HG03175 (cell line): ENCODE data around the gene INHA.

Source experiments
- ATAC-seq: cut with Tn5 transposase; IDR thresholded peaks from one replicate; pipeline ENCODE4 v1.9.1; 2021; ENCODE audit warnings: mild to moderate bottlenecking, moderate library complexity; ENCODE audit not compliant: unreplicated experiment

The INHA gene

GRCh38 chr2:219539926-219540678, 32.0 kb upstream of the INHA start:
- no peak for ATAC-seq

- no peak for ATAC-seq
These were observed 31.2 kb upstream of the INHA start for GRCh38 chr2:219540784-219541504.

- peak; percentile 46 for ATAC-seq
These were observed 30.4 kb upstream of the INHA start for GRCh38 chr2:219541611-219542180.

GRCh38 chr2:219542931-219543595, 29.0 kb upstream of the INHA start:
- ATAC-seq, result peak; percentile 41

DNA sequence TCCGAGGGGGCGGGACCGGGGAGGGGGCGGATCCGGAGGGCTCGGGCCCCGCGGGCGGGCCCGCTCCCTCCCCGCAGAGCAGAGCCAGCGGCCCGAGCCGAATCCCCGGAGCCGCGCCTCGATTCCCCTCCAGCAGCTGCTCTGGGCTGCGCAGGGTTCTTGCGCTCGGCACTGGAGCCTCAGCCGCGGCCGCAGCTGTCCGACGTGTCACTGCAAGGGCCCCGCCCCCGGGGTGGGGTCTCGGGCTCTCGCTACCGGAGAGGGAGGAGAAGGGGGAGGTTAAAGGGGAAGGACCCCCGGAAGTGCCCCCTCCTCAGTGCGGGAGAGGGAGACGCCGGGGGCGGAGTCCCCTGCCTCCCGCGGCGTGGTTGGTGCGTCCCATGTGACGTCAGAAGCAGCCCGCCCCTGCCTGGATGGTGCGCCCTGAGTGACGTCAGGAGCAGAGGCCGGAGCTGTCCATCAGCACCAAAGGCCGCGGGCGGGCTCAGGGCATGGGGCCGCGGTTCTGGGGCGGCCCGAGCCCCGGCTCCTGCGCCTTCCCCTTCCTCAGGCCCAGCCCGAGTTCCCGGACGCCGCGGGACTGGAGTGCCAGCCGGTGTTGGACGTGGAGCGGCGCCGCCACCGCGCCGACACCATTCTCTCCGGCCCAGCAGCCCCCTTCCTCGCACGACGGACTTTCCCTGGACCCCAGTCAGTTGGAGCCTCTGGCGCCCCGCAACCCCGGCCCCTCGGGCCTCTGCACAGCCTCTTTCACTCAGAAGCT, 28.3 kb upstream of the INHA start, which contains the start of the genes CHPF and TMEM198:
Gene CHPF (minus strand): TSS at position 214 of the 763 bp plus-strand sequence. CDS start 271 bp downstream, outside the sequence.
Gene TMEM198 (plus strand): TSS at position 433 of the 763 bp plus-strand sequence. CDS start 700 bp downstream, outside the sequence.
- peak; percentile 76 for ATAC-seq

GRCh38 chr2:219544567-219544966, 27.5 kb upstream of the INHA start:
- no peak for ATAC-seq

GRCh38 chr2:219545295-219545942, 26.7 kb upstream of the INHA start:
- no peak for ATAC-seq

DNA sequence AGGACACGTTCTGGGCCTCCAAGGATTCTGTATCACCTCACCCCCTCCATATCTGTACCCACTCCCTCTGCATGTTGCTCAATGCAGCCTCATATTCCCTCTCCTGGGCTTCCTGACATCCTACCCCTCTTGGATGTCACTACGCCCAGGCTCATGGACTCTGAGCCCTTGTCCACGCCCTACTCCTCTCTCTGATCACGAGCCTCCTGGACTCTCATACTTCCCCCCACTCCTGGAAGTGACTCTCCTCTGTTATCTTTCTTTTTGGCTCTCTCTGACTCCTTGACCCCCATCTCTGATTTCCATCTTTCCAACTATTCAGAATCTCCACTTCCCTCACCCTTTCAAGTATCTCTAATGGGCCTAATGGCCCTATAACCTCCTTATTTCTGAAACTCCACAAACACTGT, 26.2 kb upstream of the INHA start:
- no peak for ATAC-seq

- no peak for ATAC-seq
These were observed 24.5 kb upstream of the INHA start for GRCh38 chr2:219547621-219548020.

- no peak for ATAC-seq
These were observed 23.1 kb upstream of the INHA start for GRCh38 chr2:219548990-219549389.

DNA sequence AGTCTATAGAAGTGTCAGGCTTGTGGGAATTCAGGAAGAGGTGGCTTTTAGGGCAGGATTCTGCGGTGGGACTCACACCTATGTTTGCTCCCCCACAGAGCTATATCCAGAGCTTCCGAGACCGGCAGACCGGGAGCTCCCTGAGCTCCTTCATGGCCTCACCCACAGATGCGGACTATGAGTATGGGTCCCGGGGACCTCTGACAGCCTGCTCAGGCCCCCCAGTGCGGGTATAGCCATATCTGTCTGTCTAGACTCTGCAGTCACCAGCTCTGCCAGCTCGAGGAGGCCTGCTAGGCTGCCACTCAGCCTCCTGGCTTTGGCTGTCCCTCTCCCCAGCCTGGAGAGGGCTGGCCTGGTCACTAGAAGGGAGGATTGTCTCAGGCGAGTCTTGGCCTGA, 22.5 kb upstream of the INHA start:
- no peak for ATAC-seq

DNA sequence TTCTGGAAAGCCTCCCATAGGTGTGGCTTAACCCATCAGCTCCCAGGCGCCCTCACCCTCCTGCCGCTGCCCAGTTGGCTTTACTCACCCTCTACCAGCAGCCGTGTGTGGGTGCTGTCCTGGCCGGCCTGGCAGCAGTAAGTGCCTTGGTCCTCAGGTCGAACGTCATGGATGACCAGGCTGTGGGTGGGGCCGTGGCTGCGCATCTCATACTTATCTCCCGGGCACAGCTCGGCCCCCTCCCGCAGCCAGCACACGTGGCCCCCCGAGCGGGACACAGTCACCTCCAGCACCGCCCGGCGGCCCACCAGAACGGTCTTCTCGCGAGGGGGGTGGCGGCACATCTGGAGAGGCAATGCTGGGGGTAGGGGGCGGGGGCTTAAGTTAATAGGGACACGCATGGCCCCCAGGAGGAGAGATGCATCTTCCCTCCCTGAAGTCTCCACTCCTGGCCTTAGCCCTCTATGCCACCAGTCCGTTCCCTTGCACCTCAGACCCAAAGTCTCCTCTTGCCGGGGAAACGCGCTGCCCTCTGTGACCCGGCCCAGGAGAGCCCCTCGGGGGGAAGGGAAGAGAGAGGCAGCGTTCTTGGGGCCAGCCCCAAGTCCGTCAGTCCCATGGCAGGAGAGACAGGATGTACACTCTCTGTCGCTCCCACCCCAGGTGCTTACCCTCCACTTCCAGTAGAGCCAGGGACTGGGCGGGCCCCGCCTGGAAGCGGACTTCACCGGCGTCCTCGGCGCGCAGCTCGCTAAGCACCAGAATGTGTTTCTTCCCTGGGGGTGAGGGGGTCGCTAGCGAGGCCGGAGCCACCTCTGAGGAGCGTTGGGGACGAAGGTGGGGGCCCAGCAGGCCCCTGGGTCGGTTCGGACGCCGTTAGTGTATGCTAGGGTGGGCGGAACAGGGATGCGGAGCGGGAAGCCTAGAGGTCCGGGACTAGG, 20.4 kb upstream of the INHA start:
- ATAC-seq, result peak; percentile 15

DNA sequence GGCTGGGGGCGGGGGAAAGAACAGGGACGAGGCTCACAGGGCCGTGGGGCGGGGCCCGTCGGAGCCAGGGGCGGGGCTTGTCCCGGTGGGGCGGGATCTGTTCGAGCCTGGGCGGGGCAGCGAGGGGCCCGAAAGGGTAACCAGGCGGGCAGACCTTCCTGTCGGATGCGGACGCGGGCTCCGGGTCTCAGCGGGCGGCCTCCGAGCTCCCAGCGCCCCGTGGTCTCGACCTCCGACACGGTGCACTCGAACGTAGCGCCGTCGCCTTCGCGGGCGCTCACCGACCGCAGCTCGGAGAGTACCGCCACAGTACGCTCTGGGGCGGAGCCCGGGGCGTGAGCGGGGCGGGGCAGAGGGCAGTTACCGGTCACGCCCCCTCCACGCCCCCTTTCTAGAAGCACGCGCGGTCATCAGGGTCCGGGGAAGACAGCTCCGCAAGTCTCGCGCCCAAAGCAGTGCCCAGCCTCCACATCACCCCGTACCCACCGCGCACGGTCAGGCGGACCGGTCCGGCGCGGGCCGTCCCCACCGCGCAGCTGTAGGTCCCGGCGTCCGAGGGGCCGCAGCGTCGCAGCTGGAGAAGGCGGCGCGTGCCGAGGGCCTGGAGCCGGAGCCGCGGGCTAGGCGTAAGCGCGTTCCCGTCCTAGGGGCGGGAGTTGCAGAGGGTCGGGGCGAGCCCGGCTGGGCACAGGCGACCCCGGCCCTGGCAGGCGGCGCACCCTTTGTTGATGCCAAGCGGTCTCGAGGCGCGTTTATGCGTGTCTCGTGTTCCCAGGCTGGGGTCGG, 19.5 kb upstream of the INHA start:
- peak; percentile 87 for ATAC-seq

- no peak for ATAC-seq
These were observed 19.0 kb upstream of the INHA start for GRCh38 chr2:219553168-219553417.

- no peak for ATAC-seq
These were observed 18.6 kb upstream of the INHA start for GRCh38 chr2:219553463-219553963.

GRCh38 chr2:219554350-219554749, 17.8 kb upstream of the INHA start:
- ATAC-seq, result no peak

DNA sequence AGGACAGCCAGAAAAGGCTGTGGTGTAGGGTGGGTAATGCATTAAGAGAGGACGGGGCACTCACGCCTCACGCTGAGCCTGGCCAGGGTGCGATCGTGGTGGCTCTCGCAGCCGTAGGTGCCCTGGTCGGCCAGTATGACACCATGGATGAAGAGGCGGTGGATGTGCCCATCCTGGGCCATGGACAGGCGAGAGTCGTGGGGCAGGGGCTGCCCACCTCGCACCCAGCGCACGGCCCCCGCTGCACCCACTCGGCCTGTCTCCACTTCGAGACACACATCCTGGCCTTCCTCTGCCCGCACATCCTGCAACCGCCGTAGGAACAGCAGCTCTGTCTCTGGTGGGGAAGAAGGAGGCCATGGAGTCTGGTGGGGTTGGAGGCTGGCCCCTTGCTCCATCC, 16.2 kb upstream of the INHA start:
- ATAC-seq, result no peak

- no peak for ATAC-seq
These were observed 15.7 kb upstream of the INHA start for GRCh38 chr2:219556413-219556812.
